GM19239 (cell line): Measurements from ENCODE around the gene MDN1.
"Not testable (repeated sequence)": the region's sequence is repeated elsewhere in the genome, so short reads cannot be mapped to it uniquely, and the experiment has no call there.

Experiments used
- DNase-seq: peaks from one replicate; pipeline ENCODE4 v3.0.0; 2011; ENCODE audit warnings: low spot score; ENCODE audit not compliant: insufficient read length
- FAIRE-seq: peaks from 2 replicates; lab custom pipeline; 2011; peaks lifted over from hg19 to GRCh38; lab: Jason Lieb, UNC

The MDN1 gene

DNA sequence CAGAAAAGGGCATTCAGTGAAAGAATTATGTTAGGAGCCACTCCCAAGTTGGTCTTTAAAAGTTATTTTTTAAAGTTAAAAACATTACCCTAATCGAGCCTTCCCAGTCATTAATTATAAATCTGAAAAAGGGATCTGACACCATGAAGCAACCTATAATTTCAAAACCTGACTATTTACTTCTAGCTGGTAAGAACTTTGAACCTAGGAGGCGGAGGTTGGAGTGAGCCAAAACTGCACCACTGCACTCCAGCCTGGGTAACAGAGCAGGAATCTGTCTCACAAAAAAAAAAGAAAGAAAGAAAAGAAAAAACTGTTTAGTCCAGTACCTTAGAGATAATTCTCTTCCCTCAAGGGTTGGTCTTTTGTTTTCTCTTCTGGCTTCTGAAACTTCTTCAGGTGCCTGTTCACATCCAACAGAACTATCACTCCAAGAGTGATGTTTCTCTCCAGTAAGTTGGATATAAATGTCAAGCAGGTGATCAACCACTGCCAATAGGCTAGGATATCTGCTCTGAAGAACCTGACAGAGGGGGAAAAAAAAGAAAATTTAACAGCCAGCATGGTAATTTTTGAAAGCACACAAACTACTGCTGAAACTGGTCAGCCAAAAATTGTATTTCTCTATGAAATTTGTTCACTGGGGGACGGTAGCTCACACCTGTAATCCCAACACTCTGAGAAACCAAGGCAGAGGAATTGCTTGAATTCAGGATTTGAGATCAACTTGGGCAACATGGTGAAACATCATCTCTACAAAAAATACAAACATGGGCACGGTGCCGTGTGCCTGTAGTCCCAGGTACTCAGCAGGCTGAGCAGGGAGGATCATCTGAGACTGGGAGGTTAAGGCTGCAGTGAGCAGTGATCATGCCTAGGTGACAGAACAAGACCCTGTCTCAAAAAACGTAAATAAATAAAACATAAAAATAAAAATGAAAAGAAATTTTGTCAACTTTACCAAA, 38.2 kb downstream of the MDN1 start:
- FAIRE-seq (no peak), DNase-seq (no peak)

DNA sequence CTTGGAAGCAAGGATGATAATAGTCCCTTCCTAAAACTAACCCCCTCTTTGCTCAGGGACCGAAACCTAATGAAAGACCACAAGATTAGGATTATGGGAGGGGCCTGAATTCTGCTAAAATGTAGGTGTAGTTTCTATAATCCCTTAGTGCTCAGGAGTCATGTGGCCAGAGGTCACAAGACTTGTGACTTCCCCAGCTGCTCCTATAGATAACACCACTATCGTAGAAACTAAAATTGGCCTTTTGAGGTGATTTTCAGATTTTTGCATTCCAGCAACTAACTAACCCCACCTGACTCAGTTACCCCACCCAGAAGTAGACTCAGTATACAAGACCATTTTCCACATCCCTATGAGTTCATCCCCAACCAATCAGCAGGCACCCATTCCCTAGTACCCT, 42.1 kb downstream of the MDN1 start:
- no peak for DNase-seq
- no peak for FAIRE-seq

DNA sequence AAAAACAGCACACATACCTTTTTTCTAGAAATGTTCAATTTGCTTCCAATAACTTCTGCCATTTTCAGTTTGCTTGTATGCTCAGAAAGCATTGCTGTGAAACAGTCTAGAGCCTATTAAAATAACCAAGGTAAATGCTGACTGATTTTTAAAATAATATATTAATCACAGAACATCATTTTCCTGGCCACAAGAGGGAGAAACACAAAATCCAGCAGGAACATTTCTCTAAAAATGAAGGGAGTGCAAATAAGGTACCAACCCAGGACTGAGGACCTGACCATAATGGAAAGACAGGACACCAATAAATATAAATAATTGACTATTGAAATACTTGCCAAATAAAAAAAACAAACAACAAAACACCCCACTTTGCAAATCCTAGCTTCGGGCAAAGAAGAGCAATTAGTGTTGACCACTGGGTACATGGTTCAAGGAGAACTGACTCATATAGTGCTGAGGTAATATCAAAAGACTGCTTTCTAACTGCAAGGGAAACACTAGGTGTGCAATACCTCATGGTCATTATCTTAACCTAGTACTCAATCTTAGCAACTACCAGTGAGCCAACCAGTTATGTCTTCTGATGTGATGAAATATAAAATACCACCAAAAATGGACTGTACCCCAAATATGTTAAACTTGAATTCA, 42.9 kb downstream of the MDN1 start:
- FAIRE-seq, result no peak

DNA sequence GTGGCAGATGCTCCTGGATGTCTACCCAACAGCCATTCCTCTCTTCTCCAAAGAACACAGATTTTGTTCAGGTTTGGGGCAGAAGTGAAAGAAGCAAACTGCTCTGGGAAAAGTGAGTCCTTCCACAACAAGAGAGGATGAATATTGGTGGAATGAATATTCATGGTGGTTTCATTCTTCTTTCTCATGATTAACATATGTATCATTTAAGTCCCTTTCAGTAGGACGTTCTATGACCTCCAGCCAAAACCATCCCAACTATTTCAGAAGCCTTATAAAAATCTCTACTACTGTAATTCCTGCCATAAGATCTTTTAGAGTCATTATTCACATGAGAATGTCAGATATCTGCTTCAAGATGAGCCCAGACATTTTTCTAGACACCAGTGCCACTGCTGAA, 44.4 kb downstream of the MDN1 start:
- FAIRE-seq (no peak), DNase-seq (no peak)

More for the DNA sequence above, 42.9 kb downstream of the MDN1 start:
- no peak for DNase-seq

DNA sequence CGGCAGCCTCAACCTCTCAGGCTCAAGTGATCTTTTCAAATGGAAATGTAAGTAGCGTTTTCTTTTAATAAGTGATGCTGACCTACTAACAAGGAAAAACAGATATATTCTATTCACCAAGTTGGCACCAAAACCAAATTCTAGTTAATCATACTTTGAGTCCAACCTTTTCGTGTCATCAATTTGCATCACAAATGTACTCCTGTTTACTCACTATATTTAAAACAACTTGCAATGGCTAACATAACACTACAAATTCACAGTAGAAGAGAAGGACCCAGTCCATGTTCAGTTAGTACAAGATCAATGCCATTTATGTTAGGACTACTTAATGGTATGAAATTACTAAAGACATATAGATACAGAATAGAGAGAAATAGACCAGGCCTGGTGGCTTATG, 50.0 kb downstream of the MDN1 start:
- no peak for FAIRE-seq
- no peak for DNase-seq

DNA sequence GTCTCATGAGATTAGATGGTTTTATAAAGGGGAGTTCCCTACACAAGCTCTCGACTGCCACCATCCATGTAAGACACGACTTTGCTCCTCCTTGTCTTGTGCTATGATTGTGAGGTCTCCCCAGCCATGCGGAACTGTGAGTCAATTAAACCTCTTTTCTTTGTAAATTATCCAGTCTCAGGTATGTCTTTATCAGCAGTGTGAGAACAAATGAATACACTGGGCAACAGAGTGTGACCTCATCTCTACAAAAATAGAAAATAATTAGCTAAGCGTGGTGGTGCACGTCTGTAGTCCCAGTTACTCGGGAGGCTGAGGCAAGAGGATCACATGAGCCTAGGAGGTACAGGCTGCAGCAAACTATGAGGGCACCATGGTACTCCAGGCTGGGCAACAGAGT, 51.3 kb downstream of the MDN1 start:
- FAIRE-seq, result no peak
- no peak for DNase-seq

DNA sequence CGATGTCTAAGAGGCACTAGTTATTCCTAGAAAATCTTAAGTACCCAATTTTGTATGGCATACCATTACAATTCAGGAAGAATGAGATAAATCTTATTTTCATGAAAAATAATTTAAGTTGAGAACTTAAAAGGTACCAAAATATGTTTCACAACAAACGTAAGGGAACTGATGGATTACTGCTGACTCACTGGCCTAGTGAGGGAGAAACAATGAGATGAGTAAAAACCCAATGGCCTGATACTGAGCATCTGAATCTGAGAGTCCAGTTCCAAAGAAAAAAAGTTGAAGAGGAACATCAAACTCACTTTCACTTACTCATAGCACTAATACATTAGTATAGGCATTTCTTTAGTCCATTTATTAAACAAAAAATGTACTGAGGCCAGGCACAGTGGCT, 56.0 kb downstream of the MDN1 start:
- no peak for FAIRE-seq
- no peak for DNase-seq

DNA sequence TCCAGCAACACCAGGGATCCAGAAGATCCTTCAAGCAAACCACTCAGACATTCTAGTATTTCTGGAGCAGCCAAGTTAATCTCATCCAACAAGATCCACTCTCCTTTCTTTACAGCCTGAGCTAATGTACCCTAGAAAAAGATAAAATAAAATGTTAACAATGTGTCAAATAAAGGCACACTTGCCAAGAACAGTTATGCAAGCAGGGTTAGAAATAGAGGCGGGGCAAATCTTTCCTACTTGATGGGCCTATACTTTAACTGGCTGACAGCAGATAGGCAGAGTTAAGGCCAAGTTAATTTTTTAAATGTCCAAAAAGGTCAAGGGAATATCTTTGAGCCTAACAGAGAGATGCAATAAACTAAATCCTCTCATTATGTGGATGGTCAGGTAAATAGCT, 60.8 kb downstream of the MDN1 start:
- FAIRE-seq, result no peak
- no peak for DNase-seq

DNA sequence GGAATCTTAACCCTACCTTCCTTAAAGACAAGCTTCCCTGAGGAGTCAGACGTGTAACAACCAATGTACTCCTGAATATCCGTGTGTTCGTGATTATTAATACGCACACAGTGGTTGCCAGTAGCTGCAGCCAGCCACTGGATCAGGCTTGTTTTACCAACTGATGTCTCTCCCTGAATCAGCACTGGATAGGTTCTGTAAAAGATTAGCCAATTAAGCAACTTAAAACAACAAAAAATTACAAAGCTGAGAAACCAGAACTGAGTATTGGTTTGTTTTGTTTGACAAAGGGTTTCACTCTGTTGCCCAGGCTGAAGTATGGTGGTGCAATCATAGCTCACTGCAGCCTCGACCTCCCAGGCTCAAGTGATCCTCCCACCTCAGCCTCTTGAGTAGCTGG, 69.3 kb downstream of the MDN1 start:
- FAIRE-seq, result no peak
- no peak for DNase-seq

DNA sequence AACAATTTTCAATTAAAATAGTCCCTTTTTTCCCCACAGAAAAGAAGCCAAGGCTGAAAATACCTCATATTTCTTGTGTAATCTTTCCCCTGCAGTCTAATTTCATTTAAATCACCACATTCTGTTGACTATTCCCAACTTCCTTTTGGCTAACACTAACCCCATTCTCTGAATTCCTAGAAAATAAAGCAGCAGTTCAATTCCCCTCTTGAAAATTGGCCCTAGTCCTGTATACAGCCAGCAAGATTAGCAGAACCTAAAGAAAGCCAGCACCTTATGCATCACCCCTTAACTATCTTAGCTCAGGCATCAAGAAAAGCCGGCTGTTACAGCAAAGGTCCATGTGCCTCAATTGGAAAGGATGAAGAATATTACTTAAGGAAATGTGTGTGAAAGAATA, 69.7 kb downstream of the MDN1 start:
- FAIRE-seq (no peak), DNase-seq (no peak)

DNA sequence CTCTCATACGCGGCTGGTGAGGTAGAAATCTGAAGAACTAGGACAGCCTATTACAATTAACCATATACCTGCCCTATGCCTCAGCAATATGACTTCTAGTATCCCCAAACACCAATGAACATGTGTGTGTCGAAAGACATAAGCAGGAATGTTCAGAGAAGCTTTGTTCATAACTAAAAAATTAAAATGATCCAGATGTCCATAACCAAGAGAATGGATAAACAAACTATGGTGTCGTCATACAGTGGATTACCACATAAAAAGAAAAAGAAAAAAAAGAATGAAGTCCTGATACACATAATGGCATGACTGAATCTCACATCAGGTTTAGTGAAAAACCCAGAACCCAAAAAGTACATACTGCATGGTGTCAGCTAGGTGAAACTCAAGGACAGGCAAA, 73.9 kb downstream of the MDN1 start:
- FAIRE-seq (no peak), DNase-seq (no peak)

DNA sequence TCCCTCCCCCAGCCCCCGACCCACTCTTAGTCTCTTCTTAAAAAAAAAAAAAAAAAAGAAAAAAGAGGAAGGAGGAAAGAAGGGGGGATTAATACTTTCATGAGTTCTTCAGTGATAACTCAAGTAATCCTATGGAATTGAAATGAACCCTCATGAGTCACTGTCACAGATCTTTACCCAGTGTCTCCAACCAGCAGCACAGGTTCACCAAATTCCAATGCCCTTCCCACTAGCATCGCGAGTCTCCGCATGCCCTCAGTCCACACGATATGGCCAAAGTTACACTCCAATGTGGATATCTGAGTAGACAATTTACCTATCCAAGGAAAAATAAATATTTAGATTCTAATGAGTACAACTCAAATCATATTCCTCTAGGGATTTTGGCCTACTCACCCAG, 74.5 kb downstream of the MDN1 start:
- DNase-seq, result no peak
- no peak for FAIRE-seq

DNA sequence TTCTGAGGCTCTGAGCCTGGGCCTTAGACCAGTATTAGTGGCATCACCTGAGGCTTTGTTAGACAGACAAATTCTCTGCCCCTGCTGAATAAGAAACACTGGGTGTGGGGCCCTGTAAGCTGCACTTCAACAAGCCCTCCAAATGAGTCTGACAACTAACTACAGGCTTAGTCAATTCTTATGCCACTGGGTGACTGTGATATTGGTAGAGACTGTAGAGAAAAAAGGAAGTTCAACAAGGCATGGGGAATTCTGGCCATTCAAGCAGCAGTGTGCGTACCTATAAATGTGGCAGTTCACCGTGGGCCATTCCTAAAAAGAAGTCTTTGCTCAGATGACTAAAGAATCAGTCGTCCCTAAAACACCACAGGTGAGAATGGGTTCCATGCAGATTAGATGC, 82.7 kb downstream of the MDN1 start:
- no peak for FAIRE-seq

DNA sequence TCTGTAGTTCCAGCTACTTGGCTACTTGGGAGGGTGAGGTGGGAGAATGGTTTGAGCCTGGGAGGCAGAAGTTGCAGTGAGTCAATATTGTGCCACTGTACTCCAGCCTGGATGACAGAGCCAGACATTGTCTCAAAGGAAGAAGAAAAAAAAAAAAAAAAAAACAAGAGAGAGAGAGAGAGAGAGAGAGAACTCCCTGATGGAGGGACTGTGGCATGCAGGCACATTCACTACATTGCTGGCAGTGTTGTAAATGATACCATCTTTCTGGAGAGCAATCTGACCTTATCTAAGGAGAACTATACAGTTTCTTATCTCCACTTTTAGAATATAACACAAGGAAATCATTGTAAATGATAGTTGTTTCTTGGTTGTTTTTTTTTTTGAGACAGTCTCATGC, 85.1 kb downstream of the MDN1 start:
- no peak for DNase-seq
- FAIRE-seq, result no peak

More for the DNA sequence above, 82.7 kb downstream of the MDN1 start:
- DNase-seq, result no peak

DNA sequence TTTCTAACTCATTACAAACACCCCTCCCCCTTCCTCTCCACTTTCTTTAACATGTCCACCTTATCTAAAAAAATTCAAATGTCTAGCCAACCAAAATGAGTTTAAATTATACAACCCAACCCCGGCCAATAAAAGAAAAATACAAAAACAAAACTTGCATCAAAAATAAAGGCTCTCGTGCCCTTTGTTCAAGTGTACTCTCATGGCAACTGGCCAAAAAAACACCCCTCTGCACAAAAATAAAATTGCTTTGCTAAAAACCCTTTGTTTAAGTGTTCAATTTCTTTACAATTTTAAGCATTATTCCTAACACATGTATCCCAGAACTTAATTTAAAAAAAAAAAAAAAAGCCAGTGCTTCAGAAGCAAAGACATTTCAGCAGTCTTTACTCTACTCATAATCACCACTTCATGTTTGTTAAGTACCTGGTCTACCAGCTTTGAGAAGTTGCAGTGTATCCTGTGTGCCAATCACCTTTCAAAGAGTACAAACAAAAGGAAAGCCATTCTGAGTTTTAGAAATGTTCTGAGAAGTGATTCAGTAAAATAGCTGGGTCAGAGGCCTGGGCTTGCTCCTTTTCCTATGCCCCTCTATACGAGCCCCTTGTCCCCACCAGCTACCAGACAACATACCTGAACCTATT, 87.5 kb downstream of the MDN1 start:
- FAIRE-seq, result no peak
- DNase-seq, result no peak

DNA sequence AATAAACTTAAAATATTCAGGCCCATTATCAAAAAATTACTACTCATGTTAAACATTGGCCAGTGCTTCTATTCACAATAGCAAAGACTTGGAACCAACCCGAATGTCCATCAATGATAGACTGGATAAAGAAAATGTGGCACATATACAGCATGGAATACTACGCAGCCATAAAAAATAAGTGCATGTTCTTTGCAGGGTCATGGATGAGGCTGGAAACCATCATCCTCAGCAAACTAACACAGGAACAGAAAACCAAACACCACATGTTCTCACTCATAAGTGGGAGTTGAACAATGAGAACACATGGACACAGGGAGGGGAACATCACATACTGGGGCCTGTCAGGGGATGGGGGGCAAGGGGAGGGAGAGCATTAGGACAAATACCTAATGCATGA, 88.3 kb downstream of the MDN1 start:
- FAIRE-seq, DNase-seq: not testable (repeated sequence)

DNA sequence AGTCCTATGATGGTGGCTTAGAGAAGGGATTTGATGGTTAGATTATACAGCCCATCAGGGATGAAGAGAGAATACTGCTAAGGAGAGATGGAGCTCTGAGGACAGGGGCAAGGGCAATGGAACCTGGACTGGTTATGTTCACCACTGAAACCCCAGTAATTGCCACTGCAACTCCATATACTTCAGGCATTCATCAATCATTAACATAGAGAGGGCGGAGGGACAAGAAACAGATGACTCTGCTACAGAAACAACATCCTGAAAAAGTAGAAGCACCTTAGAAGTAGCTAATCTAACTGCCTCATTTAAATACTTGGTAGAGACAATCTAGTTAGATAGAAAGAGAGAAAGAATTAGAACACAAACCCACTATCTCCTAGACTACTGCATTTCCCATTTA, 89.8 kb downstream of the MDN1 start:
- FAIRE-seq, result peak; percentile 81
- DNase-seq, result peak; percentile 28

DNA sequence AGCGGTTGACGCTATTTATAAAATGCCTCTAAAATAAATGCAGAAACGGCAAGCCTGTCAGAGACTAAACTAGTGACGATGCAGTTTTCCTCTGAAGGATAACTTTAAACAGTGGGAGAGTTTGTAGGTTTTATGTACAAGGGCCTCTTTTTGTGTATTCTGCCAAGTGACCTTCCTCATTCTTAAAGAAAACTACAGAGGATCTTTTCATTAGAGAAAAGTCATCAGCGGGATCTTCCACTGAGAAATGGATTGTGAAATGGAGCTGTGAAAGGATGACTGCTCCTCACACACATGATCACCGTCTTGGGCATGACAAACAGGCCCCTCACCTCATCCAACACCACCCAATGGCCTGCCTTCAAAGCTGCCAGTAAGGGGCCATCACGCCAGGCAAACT, 92.1 kb downstream of the MDN1 start:
- FAIRE-seq (no peak), DNase-seq (no peak)

DNA sequence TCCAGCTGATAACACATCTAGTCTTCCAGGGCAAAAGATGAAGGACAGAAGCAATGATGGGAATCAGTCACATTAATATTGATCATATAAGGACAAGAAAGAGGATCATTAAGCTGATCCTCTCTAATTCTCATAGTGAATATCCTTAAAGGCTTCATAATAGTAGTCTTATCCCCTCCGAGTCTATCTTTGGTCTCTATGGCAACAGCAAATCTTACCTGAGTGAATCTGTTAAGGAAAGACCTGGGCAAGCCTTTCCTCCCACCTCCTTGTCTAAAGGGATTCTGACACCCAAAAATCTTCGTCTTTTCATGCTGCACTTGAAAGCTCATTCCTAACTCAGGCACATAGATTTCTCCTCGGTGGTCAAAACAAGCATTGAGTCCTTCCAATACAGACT, 94.6 kb downstream of the MDN1 start:
- DNase-seq, result no peak
- FAIRE-seq, result no peak

DNA sequence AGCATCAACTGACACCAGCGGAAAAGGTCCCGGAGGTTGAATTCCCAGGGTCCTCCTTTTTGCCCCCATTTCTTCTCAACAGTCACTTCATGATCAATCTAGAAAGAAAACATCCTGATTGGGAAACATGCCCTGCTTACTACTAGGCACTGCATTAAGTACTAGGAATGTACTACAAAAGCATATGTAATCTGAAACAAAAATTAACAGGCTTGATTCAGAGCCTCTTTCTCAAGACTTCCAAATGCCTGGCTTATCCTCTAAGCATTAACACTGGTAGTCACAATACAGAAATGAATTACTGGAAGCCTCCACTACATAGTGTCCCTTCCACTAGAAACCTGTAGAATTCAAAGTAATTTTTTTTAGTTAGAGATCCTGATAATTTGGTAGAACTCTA, 96.5 kb downstream of the MDN1 start:
- FAIRE-seq, result no peak
- no peak for DNase-seq

DNA sequence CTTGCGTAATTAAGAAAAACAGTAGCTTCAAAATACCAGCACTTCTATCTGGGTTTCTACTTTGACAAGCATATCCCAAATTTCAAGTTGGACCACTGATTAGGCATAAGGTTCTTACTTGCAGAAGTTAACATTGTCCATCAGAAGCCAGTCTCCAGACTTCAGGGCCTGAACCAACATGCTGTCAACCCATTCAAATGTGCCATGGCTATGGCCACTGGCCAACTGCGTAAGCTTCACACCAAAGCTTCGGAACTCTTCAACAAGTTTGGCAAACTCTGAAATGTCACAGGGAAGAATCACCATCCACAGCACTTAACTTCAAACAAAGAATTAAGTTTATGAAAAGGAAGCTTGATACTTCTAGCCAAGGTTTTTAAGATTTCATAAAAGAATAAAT, 103.1 kb downstream of the MDN1 start:
- no peak for DNase-seq
- FAIRE-seq, result no peak
